CD14-positive monocyte (primary cell): Measurements from ENCODE around the gene SCAMP4. TPM values are rescaled to one million over a fixed set of nuclear protein-coding genes. Genes with fewer than 3 reads are reported as not detected.

Experiments
- DNase-seq, 3 donors: peaks; one replicate each; pipeline ENCODE4 v3.0.0-alpha.2; 2011 to 2022
- H2AFZ ChIP-seq: 2 replicates; pipeline ENCODE4 v1.6.0; 2012; ENCODE audit warnings: mild to moderate bottlenecking, low read depth, low read length, inconsistent platforms; ENCODE audit not compliant: insufficient read depth, poor library complexity, severe bottlenecking
- H3K27ac ChIP-seq, 2 donors: 1 replicate in 1 of 2; 2 replicates in 1 of 2; pipeline ENCODE4 v1.5.1; 2012 to 2013; ENCODE audit warnings: low read length in 2 of 2, control low read depth in 1 of 2, inconsistent platforms in 1 of 2, low read depth in 1 of 2, mild to moderate bottlenecking in 1 of 2
- H3K27me3 ChIP-seq, 2 donors: one replicate each; pipeline versions ENCODE4 v1.6.0 to v1.6.1; 2011 to 2013; ENCODE audit warnings: low read length in 2 of 2; ENCODE audit not compliant: control insufficient read depth in 2 of 2, insufficient read depth in 2 of 2
- H3K36me3 ChIP-seq, 2 donors: replicated peaks in 1 of 2; 1 replicate in 1 of 2; 2 replicates in 1 of 2; pipeline versions ENCODE4 v1.5.1 to v1.6.1; 2012 to 2013; ENCODE audit warnings: low read length in 2 of 2, control low read depth in 1 of 2, inconsistent platforms in 1 of 2, mild to moderate bottlenecking in 1 of 2; ENCODE audit not compliant: insufficient read depth in 2 of 2, control insufficient read depth in 1 of 2
- H3K4me1 ChIP-seq, 2 donors: 1 replicate in 1 of 2; 2 replicates in 1 of 2; pipeline versions ENCODE4 v1.5.1 to v1.6.1; 2012 to 2013; ENCODE audit warnings: low read length in 2 of 2, control low read depth in 1 of 2, inconsistent platforms in 1 of 2, mild to moderate bottlenecking in 1 of 2, moderate library complexity in 1 of 2; ENCODE audit not compliant: insufficient read depth in 2 of 2, control insufficient read depth in 1 of 2
- H3K4me2 ChIP-seq: replicated peaks from 2 replicates; pipeline ENCODE3; 2012; ENCODE audit warnings: low read length, moderate library complexity, mild to moderate bottlenecking; ENCODE audit not compliant: poor library complexity, severe bottlenecking; ENCODE audit errors: extremely low read depth
- H3K4me3 ChIP-seq, 3 experiments: fragments of 200-600 bp in 1 of 3; sonication (generic) in 1 of 3; replicated peaks in 1 of 3; 1 replicate in 2 of 3; 2 replicates in 1 of 3; pipeline ENCODE4 v1.5.1; 2011 to 2013; ENCODE audit warnings: low read length in 3 of 3, mild to moderate bottlenecking in 3 of 3, control low read depth in 2 of 3, low read depth in 2 of 3, inconsistent platforms in 1 of 3, moderate library complexity in 1 of 3
- H3K79me2 ChIP-seq: 2 replicates; pipeline ENCODE4 v1.6.0; 2012; ENCODE audit warnings: mild to moderate bottlenecking, control low read depth, inconsistent platforms, low read length, moderate library complexity; ENCODE audit not compliant: insufficient read depth
- H3K9ac ChIP-seq: 2 replicates; pipeline ENCODE4 v1.6.0; 2017; ENCODE audit warnings: low read length, mild to moderate bottlenecking; ENCODE audit not compliant: insufficient read depth, poor library complexity, severe bottlenecking
- H3K9me3 ChIP-seq, 2 donors: replicated peaks in 1 of 2; 1 replicate in 1 of 2; 2 replicates in 1 of 2; pipeline versions ENCODE4 v1.5.1 to v1.6.1; 2012 to 2013; ENCODE audit warnings: low read length in 2 of 2, control low read depth in 1 of 2; ENCODE audit not compliant: control insufficient read depth in 1 of 2, insufficient read depth in 1 of 2
- H4K20me1 ChIP-seq: 2 replicates; pipeline ENCODE4 v1.6.0; 2012; ENCODE audit warnings: mild to moderate bottlenecking, low read length, control low read depth, moderate library complexity; ENCODE audit not compliant: insufficient read depth
- H3K27ac Mint-ChIP-seq, 7 donors: one replicate each; pipeline ENCODE4 v1.8.0; 2020; ENCODE audit warnings: mild to moderate bottlenecking in 7 of 7, mixed read lengths in 7 of 7, moderate library complexity in 6 of 7, inconsistent platforms in 2 of 7
- H3K27me3 Mint-ChIP-seq, 3 donors: one replicate each; pipeline ENCODE4 v1.8.0; 2021 to 2022; ENCODE audit warnings: low read depth in 3 of 3, mild to moderate bottlenecking in 3 of 3, mixed read lengths in 3 of 3, moderate library complexity in 3 of 3, inconsistent platforms in 1 of 3
- H3K36me3 Mint-ChIP-seq, 2 donors: one replicate each; pipeline ENCODE4 v1.8.0; 2020; ENCODE audit warnings: mixed read lengths in 2 of 2, inconsistent platforms in 1 of 2, mild to moderate bottlenecking in 1 of 2
- H3K4me1 Mint-ChIP-seq: one replicate; pipeline ENCODE4 v1.8.0; 2020; ENCODE audit warnings: mild to moderate bottlenecking, mixed read lengths
- H3K4me3 Mint-ChIP-seq, 2 donors: one replicate each; pipeline ENCODE4 v1.8.0; 2020; ENCODE audit warnings: mild to moderate bottlenecking in 2 of 2, mixed read lengths in 2 of 2, moderate library complexity in 1 of 2
- H3K9me3 Mint-ChIP-seq, 7 donors: one replicate each; pipeline ENCODE4 v1.8.0; 2020 to 2022; ENCODE audit warnings: mixed read lengths in 7 of 7, mild to moderate bottlenecking in 6 of 7, moderate library complexity in 6 of 7, inconsistent platforms in 2 of 7
- WGBS: methylation state at CpG from one replicate; pipeline ENCODE4 v1.1.5; 2013; ENCODE audit warnings: missing lambda C conversion rate; ENCODE audit not compliant: insufficient coverage; 5-methylcytosine and 5-hydroxymethylcytosine counted together
- intact Hi-C, 2 donors: fragments of 100-400 bp; cut with micrococcal nuclease; formaldehyde crosslinking; loops; one replicate each; pipeline versions ENCODE4 v1.15.0 to v1.15.1; 2023
- polyA plus RNA-seq, 3 donors: library from polyadenylated mRNA; depleted of rRNA in 1 of 3; unstranded in 2 of 3; stranded (reverse) in 1 of 3; fragments of 300-500 nt in 2 of 3; fragments of >200 nt in 1 of 3; fragmentation: Illumina TruSeq in 2 of 3; gene quantifications; 1 replicate in 2 of 3; 2 replicates in 1 of 3; pipeline ENCODE4 v1.2.3, GENCODE V29; 2012 to 2021
- TF ChIP-seq, protein P1 (sequence below): fragments of 200-600 bp; IDR thresholded peaks from one replicate; pipeline ENCODE4 v1.8.0; 2022; ENCODE audit warnings: antibody characterized with exemption, mild to moderate bottlenecking

Gene SCAMP4
- polyA plus RNA-seq, 3 donors: 11.9 to 39.4 (median 15.4) TPM

DNA sequence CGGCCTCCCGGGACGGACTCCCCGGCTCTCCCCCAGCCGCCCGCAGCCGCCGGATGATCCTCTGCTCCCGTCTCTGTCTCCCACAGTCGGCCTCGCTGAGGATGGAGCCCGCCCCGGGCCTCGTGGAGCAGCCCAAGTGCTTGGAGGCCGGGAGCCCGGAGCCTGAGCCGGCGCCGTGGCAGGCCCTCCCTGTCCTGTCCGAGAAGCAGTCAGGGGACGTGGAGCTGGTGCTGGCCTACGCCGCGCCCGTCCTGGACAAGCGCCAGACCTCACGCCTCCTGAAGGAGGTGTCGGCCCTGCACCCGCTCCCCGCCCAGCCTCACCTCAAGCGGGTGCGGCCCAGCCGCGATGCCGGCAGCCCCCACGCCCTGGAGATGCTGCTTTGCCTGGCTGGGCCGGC, 6.8 kb downstream of the SCAMP4 start:
- Histone ChIP-seq H3K27me3 (no peaks in the 10 kb centered on the region), H3K27ac (no peak overlapping the region), H3K4me1 (peaks cover 1 to 13% of the 10 kb centered on the region in 2 donors), H2AFZ (no peak overlapping the region), H3K4me3 (no peak overlapping the region), H3K36me3 (peaks cover 12 to 29% of the 10 kb centered on the region in 2 donors), H3K9ac (no peak overlapping the region), H3K4me2 (no peak overlapping the region), H3K79me2 (peaks cover 74% of the 10 kb centered on the region), H3K9me3 (no peaks in the 10 kb centered on the region), H4K20me1 (peaks cover 71% of the 10 kb centered on the region)
- TF ChIP-seq, protein P1, sequence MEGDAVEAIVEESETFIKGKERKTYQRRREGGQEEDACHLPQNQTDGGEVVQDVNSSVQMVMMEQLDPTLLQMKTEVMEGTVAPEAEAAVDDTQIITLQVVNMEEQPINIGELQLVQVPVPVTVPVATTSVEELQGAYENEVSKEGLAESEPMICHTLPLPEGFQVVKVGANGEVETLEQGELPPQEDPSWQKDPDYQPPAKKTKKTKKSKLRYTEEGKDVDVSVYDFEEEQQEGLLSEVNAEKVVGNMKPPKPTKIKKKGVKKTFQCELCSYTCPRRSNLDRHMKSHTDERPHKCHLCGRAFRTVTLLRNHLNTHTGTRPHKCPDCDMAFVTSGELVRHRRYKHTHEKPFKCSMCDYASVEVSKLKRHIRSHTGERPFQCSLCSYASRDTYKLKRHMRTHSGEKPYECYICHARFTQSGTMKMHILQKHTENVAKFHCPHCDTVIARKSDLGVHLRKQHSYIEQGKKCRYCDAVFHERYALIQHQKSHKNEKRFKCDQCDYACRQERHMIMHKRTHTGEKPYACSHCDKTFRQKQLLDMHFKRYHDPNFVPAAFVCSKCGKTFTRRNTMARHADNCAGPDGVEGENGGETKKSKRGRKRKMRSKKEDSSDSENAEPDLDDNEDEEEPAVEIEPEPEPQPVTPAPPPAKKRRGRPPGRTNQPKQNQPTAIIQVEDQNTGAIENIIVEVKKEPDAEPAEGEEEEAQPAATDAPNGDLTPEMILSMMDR: no peak
- WGBS: 97% methylated on average over 37 of the region's 37 CpGs
- peaks cover 24% of the 10 kb centered on the region for H3K4me1 Mint-ChIP-seq
- H3K27ac Mint-ChIP-seq: no peak overlapping the region
- no peak overlapping the region for H3K4me3 Mint-ChIP-seq
- peaks cover 0 to 2% (median 0%) of the 10 kb centered on the region in 7 donors for H3K9me3 Mint-ChIP-seq
- DNase-seq: no peak
- H3K27me3 Mint-ChIP-seq: peaks cover 0 to 2% (median under 1%) of the 10 kb centered on the region in 3 donors
- peaks cover 8 to 43% of the 10 kb centered on the region in 2 donors for H3K36me3 Mint-ChIP-seq
- intact Hi-C loops: no loop called here

DNA sequence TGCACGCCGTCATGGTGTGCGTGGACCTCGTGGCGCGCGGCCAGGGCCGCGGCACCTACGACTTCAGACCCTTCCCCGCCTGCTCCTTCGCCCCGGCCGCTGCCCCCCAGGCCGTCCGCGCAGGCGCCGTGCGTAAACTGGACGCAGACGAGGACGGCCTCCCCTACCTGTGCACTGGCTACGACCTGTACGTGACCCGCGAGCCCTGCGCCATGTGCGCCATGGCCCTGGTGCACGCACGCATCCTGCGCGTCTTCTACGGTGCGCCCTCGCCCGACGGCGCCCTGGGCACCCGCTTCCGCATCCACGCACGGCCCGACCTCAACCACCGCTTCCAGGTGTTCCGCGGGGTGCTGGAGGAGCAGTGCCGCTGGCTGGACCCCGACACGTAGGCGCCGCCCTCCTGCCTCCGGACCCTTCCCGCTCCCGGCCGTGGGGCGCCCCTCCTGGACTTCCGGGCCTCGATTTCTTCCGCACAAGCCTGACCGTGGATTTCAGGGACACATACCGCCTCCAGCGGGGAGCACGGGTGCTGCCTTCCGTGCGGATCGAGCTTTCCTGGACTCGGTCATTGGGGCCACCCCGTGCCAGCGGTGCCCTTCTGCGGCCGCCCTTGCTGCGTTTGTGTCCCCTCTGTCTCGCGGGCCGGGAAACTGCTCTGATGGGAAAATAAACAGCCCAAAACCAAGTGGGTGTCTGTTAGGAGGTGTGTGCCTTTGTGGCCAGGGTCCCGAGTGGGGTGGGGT, 7.7 kb downstream of the SCAMP4 start:
- Histone ChIP-seq H3K4me2 (no peak overlapping the region), H3K79me2 (peaks cover 65% of the 10 kb centered on the region), H3K36me3 (peaks cover 15 to 33% of the 10 kb centered on the region in 2 donors), H3K9ac (no peak overlapping the region), H4K20me1 (peaks cover 62% of the 10 kb centered on the region), H3K9me3 (no peaks in the 10 kb centered on the region), H3K27ac (no peak overlapping the region), H3K27me3 (no peaks in the 10 kb centered on the region), H3K4me3 (no peak overlapping the region), H2AFZ (no peak overlapping the region), H3K4me1 (peaks cover 10 to 20% of the 10 kb centered on the region in 2 donors)
- WGBS: 96% methylated on average over 73 of the region's 77 CpGs
- H3K27ac Mint-ChIP-seq: no peak overlapping the region
- H3K27me3 Mint-ChIP-seq: peaks cover 0 to 2% (median 2%) of the 10 kb centered on the region in 3 donors
- TF ChIP-seq, protein P1: no peak
- peaks cover 9 to 48% of the 10 kb centered on the region in 2 donors for H3K36me3 Mint-ChIP-seq
- H3K9me3 Mint-ChIP-seq: peaks cover 0 to 2% (median 0%) of the 10 kb centered on the region in 7 donors
- intact Hi-C loops: no loop called here
- peaks cover 31% of the 10 kb centered on the region for H3K4me1 Mint-ChIP-seq
- no peak for DNase-seq
- H3K4me3 Mint-ChIP-seq: no peak overlapping the region
